Hematopoietic multipotent progenitor cell treated with erythropoietin and hydrocortisone succinate and interleukin-3 and kit ligand, for 4 days (in vitro differentiated cells): ENCODE data around the gene ABCF3.

Source experiments
- DNase-seq: peaks from one replicate; pipeline ENCODE4 v3.0.0-alpha.2; 2015

The ABCF3 gene

DNA sequence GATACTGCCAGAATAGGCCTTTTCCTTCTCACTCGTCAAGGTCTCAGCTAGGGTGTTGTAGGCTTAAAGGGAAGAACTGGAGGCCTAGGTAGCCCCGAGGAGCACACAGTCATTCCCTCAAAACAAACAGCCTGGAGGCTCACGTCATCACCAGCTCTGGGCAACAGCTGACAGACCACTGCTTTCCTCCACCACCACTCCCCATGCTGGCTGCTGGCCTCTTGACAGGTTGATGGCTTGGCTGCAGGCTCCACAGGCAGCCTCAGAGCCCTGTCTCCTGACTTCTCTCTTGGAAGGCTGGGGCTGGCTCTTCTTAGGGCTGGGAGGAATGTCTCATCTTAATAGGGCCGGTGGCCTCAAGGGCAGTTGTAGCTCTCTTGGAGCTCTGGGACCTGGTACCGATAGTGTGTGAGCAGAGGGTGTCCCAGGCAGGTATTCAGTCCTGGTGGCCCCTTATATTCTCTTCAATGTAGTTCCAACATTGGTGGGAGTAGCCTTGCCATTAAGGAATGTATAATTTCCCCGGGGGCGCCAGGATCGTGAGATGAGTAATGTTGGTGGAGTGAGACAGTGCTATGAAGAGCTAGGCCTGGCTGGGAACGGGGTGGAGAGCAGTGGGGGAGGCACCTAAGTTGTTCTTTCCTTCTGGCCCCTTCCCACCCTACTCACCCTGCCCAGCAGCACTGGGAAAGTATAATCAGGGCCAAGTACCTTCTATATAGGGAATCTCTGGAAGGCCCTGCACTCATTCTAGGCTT, 17.5 kb upstream of the ABCF3 start:
- no peak for DNase-seq

- DNase-seq: no peak
Measured at GRCh38 chr3:184169896-184170875, 15.8 kb upstream of the ABCF3 start.

- DNase-seq: no peak
Measured at GRCh38 chr3:184171562-184171961, 14.4 kb upstream of the ABCF3 start.

DNA sequence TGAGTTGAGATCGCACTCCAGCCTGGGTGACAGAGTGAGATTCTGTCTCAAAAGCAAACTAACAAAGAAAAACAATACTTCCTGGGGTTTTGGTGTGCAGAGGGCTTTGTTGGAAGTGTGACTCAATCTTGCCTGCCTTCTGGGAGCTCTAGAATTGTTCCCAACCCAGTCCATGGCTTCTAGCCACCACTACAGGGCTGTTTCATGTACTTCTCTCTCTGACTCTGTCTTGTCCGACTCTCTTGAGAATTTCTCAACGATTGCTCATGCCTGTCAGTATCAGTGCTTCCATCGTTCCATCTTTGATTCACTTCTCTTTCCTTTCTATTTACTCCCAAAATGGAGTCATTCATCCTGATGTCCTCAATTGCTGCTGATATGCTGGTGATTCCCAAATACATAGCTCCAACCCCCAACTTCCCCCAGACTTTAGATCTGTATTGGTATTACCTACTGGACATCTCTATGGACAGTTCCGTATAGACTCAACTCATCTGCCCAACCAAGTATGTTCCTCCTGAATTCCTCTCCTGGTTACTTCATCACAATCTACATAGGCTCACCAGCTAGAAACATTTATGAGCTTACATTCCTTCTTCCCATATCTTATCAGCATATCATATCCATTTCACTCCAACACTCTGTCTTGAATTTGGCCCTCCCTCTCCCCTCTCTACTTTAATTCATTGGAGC, 13.2 kb upstream of the ABCF3 start:
- DNase-seq: no peak

DNA sequence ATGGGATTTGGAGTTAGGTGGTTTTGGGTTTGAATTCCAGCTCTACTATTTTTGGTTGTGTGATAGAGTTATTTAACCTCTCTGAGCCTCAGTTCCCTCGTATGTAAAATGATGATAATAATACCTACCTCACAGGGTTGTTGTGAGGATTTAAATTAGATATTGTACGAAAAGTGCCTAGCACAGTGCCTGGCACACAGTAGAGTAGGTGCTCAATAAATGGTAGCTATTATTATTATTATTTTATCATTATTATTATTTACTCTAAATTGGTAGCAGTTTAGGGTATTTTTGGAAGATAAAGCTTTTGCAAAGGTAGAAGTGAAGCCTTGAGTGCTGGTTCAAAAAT, 12.7 kb upstream of the ABCF3 start:
- no peak for DNase-seq

GRCh38 chr3:184174284-184174645, 11.7 kb upstream of the ABCF3 start:
- DNase-seq: no peak

GRCh38 chr3:184174646-184175492, 11.1 kb upstream of the ABCF3 start, which contains the start of gene AP2M1:
TSS of gene AP2M1 (plus strand) at chr3:184174855. CDS start at chr3:184176994, 2,139 bp downstream.
- DNase-seq: peak; percentile 100

GRCh38 chr3:184175506-184175905, 10.5 kb upstream of the ABCF3 start:
- DNase-seq: no peak

DNA sequence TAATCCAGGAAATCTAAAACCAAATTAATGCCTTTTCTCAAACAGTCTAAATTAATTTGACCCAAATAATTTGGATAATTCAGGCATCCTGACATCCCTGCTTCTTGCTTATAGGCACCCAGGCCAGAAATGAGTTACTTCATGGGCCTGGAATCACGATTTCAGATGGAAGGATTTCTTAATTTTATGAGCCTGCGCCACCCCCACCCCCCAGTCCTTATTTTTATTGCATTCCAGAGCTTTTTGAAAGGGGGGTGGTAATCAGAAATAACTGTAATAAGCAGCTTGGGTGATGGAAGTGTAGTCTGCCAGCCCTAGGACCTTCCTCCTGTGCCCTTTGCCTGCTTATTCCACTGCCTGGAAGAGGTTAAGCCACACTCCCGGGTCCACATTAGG, 10.0 kb upstream of the ABCF3 start:
- no peak for DNase-seq

DNA sequence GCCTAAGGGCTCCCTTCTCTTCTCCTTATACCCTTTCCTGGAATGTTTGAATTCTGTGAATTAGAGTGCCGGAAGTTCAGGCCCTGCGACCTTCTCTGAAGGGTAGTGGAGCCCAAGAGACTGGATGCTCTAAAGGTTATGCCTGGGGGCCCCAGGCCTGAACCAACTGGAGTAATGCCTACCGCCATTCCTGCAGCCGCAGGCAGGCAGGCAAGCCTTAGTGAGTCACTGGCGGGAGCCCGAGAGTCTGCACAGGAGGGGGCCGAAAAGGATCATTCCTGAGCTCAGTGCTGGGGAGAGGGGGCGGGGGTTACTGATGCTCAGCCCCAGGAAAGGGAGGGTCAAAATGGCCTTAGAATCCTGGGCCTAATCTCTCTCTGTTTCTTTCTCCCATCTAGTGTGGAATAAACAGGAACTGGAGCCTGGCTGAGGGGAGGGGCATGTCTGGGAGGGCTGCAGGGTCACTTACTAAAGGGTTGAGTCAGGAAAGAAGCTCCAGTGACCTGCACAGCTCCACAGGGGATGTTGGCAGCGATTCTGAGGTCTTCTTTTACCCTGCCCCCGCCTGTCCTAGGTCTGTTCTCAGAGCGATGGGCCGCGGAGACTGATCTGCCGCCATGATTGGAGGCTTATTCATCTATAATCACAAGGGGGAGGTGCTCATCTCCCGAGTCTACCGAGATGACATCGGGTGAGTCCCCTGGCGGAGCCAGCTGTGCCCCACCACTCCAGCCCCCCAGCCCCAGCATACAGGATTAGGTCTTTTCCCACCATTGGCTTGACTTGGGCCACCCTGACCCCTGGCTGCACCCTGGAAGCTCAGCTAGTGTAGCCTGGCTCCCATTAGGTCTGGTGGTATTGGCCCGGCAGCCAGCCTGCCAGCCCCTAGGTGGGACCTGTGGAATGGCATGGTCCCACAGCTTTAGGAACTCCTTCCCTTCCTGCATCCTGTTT, 9.3 kb upstream of the ABCF3 start:
- peak; percentile 78 for DNase-seq

- DNase-seq: no peak
Measured at GRCh38 chr3:184177331-184177731, 8.7 kb upstream of the ABCF3 start.

GRCh38 chr3:184177767-184178306, 8.2 kb upstream of the ABCF3 start:
- no peak for DNase-seq

DNA sequence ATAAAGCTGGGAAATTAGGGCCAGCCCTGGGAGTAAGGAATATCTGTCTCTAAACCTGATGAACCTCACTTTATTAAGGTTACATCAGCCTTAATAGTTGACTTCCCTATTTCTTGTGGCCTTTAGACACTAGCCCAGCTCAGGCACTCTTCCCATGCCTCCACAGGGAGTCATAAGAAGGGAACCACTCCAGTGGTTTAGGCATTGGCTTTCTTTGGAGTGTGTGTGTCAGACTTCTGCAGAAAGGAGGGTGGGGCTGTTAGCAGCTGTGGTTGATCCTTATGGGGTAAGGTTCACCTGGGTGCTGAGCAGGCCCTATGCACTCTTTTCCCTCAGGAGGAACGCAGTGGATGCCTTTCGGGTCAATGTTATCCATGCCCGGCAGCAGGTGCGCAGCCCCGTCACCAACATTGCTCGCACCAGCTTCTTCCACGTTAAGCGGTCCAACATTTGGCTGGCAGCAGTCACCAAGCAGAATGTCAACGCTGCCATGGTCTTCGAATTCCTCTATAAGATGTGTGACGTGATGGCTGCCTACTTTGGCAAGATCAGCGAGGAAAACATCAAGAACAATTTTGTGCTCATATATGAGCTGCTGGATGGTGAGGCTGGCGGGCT, 7.4 kb upstream of the ABCF3 start:
- no peak for DNase-seq

GRCh38 chr3:184180165-184180564, 5.8 kb upstream of the ABCF3 start:
- peak; percentile 41 for DNase-seq

DNA sequence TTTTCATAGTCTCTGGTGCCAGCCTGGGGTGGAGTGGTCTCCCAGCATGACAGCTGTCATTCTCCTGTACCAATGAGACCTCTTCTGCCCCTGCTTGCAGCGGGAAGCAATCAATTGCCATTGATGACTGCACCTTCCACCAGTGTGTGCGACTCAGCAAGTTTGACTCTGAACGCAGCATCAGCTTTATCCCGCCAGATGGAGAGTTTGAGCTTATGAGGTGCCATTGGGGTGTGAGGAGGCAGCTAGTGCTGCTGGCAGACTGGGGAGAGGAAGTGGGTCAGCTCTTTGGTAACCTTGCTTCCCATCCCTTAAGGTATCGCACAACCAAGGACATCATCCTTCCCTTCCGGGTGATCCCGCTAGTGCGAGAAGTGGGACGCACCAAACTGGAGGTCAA, 4.4 kb upstream of the ABCF3 start:
- no peak for DNase-seq

- no peak for DNase-seq
Measured at GRCh38 chr3:184183679-184184078, 2.3 kb upstream of the ABCF3 start.

DNA sequence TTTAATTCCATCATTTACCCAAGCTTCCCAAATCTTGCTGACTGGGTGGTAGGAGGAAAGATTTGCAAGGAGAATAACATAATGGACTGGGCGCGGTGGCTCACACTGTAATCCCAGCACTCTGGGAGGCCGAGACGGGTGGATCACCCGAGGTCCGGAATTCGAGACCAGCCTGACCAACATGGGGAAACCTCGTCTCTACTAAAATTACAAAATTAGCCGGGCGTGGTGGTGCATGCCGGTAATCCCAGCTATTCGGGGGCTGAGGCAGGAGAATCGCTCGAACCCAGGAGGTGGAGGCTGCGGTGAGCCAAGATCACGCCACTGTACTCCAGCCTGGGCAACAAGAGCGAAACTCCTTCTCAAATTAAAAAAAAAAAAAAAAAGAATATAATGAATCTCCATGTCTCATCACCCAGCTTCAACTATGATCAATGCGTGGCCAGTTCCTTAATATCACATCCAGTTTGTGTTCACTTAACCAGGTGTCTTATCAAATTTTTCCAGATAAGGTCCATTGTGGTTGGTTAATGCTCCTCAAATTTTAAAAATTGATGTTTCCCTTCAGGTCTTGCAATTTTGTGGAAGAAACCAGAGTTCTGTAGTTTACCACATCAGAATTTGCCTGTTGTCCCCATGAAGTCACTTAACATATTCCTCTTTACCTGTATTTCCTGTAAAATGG, 1.3 kb upstream of the ABCF3 start:
- DNase-seq: peak; percentile 66

GRCh38 chr3:184185461-184186183, 377 bp upstream of the ABCF3 start:
- peak; percentile 100 for DNase-seq

DNA sequence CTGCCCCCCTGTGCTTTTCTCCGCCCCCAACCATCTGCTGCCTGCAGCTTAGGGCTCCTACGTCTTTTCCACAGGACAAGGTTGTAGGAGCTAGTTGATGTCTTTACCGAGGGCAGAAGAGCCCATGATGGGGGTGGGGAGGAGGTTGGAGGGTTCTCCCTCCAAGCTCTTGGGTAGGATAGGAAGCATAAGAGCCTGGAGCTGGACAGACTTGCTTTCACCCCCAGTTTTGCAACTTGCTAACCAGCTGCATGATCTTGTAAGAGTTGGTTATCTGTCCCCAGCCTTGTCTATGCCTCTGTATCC, 856 bp downstream of the ABCF3 start:
- DNase-seq: peak; percentile 28
